DMS153 (cell line): ENCODE measurements around the gene GPI.
"Not testable (repeated sequence)": the region's sequence is repeated elsewhere in the genome, so short reads cannot be mapped to it uniquely, and the experiment has no call there.

ENCODE experiments used
- DNase-seq: peaks from one replicate; lab custom pipeline; 2025; lab: John Stamatoyannopoulos, UW

The GPI gene

DNA sequence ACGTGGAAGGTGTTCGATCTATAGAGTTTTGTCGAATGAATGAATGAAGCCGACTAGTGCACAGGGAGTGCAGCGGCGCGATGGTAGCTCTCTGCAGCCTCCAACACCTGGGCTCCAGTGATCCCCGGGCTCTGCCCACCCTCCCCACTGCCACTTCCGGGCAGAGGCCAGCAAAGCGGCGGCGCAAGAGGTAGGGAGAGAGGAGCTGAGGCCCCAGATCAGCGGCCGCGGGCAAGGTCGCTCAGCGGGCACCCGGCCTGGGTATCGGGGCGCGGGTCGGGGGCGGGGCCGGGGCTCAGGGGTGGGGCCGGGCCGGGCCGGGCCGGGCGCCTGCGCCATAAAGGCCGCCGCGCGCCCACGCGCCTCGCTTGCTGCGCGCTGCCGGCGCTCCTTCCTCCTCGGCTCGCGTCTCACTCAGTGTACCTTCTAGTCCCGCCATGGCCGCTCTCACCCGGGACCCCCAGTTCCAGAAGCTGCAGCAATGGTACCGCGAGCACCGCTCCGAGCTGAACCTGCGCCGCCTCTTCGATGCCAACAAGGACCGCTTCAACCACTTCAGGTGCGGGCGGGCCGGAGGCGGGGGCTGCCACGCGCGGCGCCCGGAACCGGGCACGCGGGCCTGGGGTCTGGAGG is at the start of gene GPI:
TSS of gene GPI (plus strand) at position 367 of the 633 bp plus-strand sequence. CDS start at position 438, 71 bp downstream.
- peak; percentile 29 for DNase-seq

DNA sequence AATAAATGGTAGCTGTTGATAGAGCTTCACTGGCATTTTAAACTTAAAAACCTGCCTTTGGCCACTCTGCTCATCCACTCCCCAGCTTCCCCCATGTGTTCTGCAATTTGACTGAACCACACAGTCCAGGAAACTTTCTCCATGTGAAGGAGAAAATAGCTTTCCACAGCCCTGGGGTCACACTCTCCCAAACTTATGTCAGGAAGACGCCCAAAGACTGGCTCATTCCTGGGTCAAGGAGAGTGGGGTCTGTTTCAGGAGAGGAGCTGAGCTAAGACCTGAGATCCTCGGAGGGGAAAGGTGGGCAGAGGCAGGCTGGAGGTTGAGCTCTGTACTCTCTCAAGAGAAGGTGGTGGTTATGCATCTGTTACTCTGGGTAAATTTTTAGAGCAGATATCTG is 48.7 kb upstream of the GPI start:
- no peak for DNase-seq

DNA sequence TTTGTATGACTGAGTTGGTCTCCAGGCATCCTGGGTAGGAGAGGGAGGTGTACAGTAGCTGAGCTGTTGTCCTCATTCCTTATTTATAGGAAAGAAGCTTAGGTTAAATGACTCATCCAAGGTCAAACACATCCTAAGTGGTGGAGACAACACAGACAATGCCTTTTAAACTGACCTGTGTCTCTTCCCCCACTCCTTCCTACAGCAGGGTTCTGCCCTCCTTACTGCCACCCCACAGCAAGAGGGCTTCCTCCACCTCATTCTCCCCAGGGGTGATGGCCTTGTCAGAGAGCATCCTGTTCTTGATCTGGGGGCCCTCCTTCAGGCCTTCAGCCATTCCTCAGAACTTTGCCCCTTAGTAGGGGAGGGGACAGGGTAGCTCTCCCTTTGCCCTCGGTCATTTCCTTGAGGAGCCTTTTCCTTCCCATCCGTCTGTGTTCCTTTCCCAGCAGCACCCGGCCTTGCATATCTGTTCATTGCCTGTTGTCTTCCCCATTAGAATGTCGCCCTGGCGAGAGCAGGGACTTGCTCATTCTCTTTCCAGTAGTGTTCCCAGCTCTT is 48.2 kb upstream of the GPI start:
- DNase-seq: no peak

DNA sequence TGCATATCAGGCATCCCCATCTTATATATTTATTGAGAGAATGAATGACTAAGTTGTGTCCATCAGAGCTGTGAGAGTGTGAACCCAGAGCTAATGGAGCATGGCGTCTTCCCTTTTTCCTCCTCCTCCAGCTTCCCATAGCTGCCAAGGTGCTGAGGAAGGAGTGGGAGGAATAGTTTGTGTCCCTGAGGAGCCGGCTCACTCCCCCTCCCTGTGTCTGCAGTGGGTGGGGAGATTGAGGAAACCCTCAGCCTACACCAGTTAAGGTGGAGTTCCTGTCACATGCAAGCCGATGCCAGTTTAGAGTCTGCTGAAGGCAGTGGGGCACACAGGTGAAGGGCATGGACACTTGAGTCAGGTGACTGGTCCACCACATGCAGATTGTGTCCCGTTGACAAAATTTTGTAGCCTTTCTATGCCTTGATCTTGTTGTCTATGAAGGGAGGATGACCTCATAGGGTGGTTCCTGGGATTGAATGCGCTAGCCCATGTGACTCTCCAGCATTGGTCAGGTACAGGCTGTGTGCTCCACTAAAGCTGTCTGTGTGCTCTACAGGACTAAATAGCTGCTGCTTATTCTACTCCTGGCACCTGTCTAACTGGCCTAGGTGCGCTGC is 47.6 kb upstream of the GPI start:
- peak; percentile 20 for DNase-seq

DNA sequence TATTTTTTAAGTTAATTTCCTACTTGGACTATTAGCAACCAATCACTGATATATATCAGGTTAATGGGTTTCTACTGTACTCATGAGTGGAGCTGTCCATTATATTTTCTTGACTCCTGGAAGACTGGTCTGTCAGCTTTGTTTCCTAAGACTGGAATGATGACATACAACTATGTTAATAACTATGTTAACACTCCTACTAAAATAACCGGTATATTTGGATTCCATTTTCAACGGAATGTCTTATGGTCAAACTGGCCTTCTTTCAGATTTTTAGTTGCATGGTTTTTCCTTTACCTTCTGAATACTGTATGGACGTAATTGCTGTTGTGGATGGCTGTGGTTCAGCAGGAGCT is 45.8 kb upstream of the GPI start:
- DNase-seq: no peak

DNA sequence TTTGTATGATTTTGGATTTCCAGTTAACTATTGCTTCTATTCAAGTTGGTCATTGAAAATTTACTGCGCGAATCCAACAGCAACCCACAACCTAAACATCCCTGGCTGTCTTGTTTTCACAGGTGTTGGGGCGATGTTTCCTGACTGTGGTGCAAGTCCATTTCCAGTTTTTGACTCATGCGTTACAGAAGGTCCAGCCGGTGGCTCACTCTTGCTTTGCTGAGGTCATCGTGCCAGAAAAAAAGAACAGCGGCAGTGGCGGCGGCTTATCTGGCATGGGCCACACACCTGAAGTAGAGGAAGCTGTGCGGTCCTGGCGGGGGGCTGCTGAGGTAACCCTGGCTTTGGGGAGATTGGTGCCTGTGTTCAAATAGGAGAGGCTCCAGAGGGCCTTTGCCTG is 45.2 kb upstream of the GPI start:
- no peak for DNase-seq

DNA sequence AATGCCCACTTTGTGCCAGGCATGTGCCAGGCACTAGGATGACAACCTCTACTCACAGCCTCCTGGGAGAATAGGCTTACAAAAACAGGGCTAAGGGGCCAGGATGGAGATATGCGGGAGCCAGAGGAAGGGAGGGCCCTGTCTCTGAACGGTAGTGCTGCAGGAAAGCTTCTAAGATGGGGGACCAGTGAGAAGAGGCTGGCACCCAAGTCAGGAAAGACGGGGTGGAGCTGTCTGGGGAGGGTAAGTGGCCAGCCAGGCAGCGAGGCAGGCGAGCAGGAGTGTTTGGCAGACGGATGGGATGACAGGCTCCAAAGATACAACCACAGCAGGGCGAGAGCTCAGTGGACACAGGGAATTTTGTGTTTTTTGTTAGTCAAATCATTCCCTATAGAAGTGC is 44.7 kb upstream of the GPI start:
- no peak for DNase-seq

DNA sequence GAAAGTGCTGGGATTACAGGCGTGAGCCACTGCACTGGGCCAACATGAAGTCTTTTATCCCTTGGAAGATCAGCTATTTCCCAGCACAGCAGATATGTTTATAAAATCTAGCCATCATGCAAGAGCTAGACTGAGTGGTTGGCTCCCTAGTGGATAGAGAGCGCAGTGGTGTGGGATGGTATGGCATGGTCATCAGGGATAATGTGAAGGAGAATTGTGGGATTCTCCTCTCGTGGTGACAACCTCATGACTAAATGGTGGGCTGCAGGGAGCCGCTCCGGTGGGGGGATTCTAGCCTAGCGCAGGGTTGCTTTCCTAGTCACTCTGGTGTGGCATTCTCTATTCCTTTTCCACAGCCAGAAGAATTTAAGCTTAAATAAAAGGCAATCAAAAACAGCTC is 43.3 kb upstream of the GPI start:
- no peak for DNase-seq

DNA sequence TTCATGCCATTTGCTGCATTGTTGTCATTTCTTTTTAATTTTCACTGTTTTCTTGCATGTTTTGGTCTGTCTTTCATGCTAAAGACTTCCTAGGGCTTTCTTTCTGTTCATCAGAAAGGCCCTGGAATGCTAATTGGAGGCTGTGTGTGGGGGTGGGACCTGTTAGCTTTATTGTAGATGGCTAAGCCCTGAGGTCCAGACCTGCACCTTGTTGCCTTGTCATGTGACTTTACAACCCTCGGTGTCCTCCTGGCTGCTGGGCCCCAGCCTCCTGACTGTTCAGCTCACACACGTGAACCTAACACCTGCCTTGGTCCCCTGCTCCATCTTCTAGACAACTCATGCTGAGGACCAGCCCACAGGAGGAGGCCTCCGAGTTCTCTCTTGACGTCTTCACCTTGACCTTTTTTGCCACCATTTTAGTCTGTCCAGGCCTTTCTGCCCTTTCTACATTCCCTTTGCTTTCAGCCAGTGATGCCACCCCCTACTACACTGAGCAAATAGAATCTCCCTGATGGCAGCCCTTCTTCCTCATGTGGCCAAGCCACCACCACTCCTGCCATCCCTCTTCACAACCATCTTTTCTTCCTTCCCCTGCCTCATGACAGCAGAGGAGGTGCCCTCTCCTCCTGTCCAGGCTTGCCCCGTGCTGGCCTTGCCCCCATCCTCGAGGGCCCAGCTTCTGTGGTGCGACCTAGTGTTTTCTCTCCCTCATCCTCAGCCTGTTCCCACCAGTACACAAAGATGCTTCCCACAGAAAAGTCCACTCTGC is 41.4 kb upstream of the GPI start:
- no peak for DNase-seq

DNA sequence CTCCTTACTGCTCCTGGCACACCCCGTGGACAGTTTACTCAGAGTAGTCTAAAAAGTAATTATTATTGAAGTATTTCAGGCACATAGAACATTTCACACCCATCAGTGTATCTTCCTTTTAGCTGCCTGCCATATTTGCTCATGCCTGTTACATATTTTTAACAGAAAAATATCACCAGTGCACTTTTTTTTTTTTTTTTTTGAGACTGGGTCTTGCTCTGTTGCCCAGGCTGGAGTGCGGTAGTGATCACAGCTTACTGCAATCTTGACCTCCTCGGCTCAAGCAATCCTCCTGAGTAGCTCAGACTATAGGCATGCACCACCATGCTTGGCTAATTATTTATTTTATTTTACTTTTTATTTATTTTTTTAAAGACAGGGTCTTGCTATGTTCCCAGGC is 40.7 kb upstream of the GPI start:
- DNase-seq: no peak

DNA sequence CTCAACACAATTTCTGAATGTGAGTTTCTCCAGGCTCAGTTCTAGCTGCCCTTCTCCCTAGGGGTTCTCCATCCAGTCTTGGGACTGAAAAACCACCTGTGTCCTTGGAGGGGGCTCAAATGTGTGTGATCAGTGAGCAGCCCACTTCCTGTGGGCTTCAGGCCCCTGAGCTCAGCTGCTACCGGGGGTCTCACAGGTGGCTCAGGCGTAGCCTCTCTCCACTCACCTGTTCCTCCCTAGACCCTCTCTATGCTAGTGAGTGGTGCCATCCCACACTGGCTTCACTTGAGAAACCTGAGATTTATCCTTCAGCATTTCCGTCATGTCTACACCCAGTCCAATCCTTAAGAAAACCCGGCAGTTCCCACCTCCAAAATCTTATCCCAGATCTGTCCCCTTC is 39.8 kb upstream of the GPI start:
- no peak for DNase-seq

DNA sequence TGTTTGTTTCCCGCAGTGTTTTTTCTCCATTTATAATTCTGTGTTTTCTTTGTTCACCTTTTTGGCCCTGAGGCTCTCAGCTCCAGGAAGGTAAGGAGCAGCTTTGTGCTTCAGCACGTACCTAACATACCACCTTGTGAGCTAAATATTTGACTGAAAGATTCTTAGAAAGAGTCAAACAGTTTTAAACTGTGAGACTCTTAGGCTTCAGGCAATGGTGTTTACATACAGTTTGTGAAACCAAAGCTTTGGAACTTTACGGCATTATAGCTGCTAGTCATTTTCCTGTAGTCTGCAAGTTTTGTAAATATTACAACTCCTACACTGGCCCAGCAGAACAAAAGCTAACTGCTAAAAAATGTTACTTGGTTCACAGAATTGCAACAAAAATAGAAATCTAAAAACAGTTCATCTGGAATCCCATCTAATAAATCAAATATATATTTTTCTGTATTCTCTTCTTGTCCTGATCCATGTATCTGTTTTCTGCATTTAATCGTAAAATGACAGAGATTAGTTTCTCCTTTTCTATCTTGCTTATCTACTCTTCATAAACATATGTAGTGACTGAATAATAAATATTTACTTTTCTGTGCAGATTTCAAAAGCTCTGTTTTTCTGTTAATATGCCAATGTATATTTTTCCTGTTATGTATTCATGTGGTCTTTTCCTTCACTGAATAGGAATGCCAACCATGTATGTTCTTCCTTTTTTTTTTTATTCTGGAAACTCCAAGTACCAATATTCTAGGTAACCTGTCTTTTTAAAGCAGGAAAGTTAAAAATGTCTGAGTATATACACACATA is 38.8 kb upstream of the GPI start:
- DNase-seq: no peak

DNA sequence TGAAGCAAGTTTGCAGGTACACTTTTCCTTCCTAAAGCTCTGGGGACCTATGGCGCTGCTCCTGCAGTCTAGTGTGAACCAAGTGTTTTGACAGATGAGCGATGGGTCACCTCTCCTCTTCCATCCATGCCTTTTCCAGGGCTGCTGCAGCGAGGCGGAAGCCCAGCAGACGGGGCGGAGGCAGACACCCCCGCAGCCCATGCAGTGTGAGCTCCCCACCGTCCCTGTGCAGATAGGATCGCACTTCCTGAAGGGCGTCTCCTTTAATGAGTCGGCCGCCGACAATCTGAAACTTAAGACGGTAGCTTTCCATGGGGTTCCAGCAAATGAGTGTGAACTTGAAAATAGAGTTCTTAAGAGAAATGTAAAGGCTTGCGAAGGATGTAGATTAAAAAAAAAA is 37.1 kb upstream of the GPI start:
- DNase-seq: no peak

DNA sequence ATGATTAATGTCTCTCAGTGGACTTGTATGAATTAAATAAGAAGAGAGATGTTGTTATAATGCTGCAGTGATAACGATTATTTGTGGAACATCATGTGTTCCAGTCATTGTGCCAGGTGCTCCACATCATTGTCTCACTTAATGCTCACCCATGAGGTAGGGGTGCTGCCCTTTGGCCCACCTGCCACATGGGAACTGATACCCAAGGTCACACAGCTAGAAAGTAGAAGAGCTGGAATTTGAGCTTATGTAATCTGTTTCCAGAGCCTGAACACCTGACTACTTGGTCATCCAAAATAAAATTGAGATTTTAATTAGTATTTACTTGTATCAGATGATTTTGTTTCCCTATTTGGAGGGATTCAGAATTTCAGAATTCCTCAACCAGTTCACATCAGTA is 36.0 kb upstream of the GPI start:
- no peak for DNase-seq

DNA sequence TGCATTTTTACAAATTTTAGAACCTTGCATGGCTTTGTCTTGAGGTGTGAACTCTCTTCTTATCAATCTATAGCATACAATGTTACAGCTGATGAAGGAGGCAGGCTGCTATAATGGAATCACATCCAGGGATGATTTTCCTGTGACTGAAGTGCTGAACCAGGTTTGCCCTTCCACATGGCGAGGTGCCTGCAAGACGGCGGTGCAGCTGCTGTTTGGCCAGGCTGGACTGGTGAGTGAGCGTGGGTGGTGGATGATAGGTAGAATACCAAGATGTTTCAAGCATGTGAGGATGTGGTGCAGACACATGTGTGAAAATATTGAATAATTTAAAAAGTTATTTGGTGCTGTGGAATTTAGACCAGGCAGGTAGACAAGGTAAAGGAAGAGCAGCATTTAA is 34.9 kb upstream of the GPI start:
- DNase-seq: no peak

DNA sequence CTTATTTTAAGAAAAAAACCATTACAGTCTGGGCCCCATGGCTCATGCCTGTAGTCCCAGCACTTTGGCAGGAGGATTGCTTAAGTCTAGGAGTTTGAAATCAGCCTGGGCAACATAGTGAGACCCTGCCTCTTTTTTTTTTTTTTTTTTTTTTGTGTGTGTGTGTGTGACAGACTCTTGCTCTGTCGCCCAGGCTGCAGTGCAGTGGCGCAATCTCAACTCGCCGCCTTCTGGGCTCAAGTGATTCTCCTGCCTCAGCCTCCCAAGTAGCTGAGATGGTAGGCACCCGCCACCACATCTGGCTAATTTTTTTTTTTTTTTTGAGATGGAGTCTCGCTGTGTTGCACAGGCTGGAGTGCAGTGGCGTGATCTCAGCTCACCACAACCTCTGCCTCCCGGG is 34.4 kb upstream of the GPI start:
- DNase-seq: not testable (repeated sequence)

DNA sequence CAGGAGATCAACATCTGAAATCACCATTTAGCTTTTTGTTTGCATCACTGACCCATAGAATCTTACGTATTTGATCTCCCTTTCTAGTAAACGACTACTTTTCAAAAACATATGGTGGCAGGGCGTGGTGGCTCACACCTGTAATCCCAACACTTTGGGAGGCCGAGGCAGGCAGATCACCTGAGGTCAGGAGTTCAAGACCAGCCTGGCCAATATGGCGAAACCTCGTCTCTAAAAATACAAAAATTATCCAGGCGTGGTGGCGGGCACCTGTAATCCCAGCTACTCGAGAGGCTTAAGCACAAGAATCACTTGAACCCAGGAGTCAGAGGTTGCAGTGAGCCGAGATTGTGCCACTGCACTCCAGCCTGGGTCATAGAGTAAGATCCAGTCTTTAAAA is 33.4 kb upstream of the GPI start:
- not testable (repeated sequence) for DNase-seq

DNA sequence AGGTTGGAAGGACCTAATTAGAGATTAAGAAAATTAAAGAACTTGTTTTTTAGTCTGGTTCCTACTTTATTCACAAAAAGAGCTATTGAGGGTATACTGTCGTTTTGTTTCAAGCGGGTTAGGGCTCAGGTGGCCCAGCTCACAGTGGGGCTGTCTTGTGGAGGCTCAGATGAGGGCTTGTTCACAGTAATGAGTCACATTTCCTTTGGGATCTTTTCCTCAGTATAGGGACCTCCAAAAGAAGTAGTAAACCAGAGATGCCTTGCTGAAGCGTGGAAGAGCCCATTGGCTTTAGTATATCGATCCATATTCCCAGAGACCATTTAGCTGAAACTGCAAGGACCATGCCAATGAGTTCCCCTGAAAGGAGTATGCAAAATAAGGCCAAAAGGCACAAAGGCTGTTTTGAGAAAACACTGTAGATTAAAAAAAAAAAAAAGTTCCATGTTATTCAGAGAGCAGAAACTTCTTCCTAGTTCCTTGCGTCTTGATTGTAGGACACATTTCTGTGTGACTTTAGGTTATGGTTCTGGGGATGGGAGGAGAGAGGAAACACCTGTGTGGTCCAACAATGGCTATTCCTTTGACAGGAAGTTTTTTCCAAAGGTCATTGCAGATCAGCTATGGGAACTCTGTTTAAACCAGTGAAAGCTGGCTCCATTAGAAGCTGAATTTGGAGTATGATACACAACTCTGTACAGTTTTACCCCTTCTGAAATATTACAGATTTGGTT is 32.8 kb upstream of the GPI start:
- DNase-seq: no peak

DNA sequence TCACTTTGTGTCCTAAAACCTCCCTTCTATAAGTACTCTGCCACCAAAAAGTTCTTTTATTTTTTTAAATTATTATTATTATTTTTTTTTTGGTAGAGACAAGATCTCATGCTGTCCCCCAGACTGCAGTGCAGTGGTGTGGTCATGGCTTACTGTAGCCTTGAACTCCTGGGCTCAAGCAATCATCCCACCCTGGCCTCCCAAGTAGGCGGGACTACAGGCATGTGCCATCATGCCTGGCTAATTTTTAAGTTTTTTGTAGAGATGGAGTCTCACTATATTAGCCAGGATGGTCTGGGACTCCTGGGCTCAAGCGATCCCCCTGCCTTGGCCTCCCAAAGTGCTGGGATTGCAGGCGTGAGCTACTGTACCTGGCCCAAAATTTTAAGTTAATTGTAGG is 29.1 kb upstream of the GPI start:
- DNase-seq: no peak

DNA sequence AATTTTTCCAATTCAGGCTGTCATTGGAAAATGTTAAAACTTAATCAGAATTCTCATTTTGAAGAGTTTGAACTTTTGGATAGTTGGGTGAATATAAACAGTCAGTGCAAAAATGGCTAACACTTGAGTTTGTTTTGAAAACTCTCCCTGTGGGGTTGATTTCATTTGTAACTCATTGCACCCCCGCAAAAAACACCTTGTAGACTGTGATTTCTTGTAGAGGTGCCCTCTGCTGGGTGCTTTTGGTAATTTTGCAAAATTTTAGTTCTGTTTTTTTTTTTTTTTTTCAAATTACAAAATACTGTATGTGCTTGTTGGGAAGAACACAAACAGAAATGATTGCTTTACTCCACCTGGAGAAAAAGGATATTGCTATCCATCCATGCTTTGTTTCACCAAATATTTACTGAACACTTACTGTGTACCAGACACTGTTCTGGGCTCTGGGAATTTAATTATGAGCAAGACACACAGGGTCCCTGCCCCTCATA is 28.2 kb upstream of the GPI start:
- DNase-seq: no peak

DNA sequence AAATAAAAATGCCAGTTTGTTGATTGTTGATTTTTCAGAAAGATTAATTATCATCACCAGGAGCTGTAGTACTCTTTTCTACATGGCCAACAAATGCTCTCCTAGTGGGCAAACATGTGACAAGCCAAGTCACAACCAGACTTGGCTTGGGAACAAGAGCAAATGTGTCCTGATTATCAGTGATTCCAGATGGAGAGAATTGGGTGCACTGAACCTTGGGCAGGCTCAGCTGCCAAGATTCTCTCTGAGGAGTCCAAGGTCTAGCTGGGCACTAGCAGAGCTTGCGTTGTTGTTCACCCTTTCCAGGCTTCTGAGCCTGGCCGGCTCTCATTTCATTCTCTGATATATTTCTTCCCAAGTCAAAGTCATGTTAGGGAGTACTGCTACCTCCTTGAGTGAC is 27.3 kb upstream of the GPI start:
- DNase-seq: no peak
